H9 (cell line): ENCODE data around the gene CALN1. TPM values are rescaled to one million over a fixed set of nuclear protein-coding genes. Genes with fewer than 3 reads are reported as not detected.

Source experiments
- DNase-seq: peaks from one replicate; pipeline ENCODE4 v3.0.0-alpha.2; 2017
- H2AFZ ChIP-seq: one replicate; pipeline ENCODE4 v1.6.1; 2013; ENCODE audit warnings: mild to moderate bottlenecking, low read length, control low read depth, moderate library complexity
- H2AK5ac ChIP-seq: 2 replicates; pipeline ENCODE4 v1.6.1; 2013; ENCODE audit warnings: low read length, control low read depth, mixed read lengths; ENCODE audit not compliant: insufficient read length
- H2BK120ac ChIP-seq: one replicate; pipeline ENCODE4 v1.6.1; 2013; ENCODE audit warnings: low read depth, mild to moderate bottlenecking, low read length, control low read depth, inconsistent platforms; ENCODE audit not compliant: poor library complexity, severe bottlenecking
- H2BK12ac ChIP-seq: 2 replicates; pipeline ENCODE4 v1.6.1; 2013; ENCODE audit warnings: low read length, control low read depth, mixed read lengths, low read depth; ENCODE audit not compliant: insufficient read length
- H2BK15ac ChIP-seq: 2 replicates; pipeline ENCODE4 v1.6.1; 2013; ENCODE audit warnings: low read depth, low read length, control low read depth
- H2BK20ac ChIP-seq: one replicate; pipeline ENCODE4 v1.6.1; 2013; ENCODE audit warnings: low read depth, mild to moderate bottlenecking, low read length, control low read depth, inconsistent platforms; ENCODE audit not compliant: poor library complexity, severe bottlenecking
- H2BK5ac ChIP-seq: 2 replicates; pipeline ENCODE4 v1.6.1; 2013; ENCODE audit warnings: low read length, control low read depth, mixed read lengths; ENCODE audit not compliant: insufficient read length
- H3K14ac ChIP-seq: 2 replicates; pipeline ENCODE4 v1.6.1; 2013; ENCODE audit warnings: low read length, control low read depth; ENCODE audit not compliant: insufficient read depth
- H3K18ac ChIP-seq: 2 replicates; pipeline ENCODE4 v1.6.1; 2013; ENCODE audit warnings: low read depth, mild to moderate bottlenecking, mixed read lengths, low read length, control low read depth; ENCODE audit not compliant: insufficient read length
- H3K23ac ChIP-seq: 2 replicates; pipeline ENCODE4 v1.6.1; 2013; ENCODE audit warnings: low read length, control low read depth, mixed read lengths, low read depth; ENCODE audit not compliant: insufficient read length
- H3K23me2 ChIP-seq: 2 replicates; pipeline ENCODE4 v1.6.1; 2013; ENCODE audit warnings: low read depth, mild to moderate bottlenecking, mixed read lengths, low read length, control low read depth; ENCODE audit not compliant: insufficient read length, poor library complexity, severe bottlenecking
- H3K27ac ChIP-seq: 2 replicates; pipeline ENCODE4 v1.5.1; 2013; ENCODE audit warnings: low read length, control low read depth, mixed read lengths, low read depth; ENCODE audit not compliant: insufficient read length
- H3K27me3 ChIP-seq: 2 replicates; pipeline ENCODE4 v1.6.1; 2013; ENCODE audit warnings: low read length, control low read depth, inconsistent platforms; ENCODE audit not compliant: insufficient read depth
- H3K4ac ChIP-seq: 2 replicates; pipeline ENCODE4 v1.6.1; 2013; ENCODE audit warnings: low read depth, mild to moderate bottlenecking, control low read depth, inconsistent platforms, low read length, moderate library complexity
- H3K4me1 ChIP-seq: 2 replicates; pipeline ENCODE4 v1.6.1; 2013; ENCODE audit warnings: low read length, control low read depth, inconsistent platforms; ENCODE audit not compliant: insufficient read depth
- H3K4me2 ChIP-seq: 2 replicates; pipeline ENCODE4 v1.6.1; 2013; ENCODE audit warnings: low read length, control low read depth, mixed read lengths; ENCODE audit not compliant: insufficient read length, insufficient read depth
- H3K56ac ChIP-seq: 2 replicates; pipeline ENCODE4 v1.6.1; 2013; ENCODE audit warnings: low read depth, mild to moderate bottlenecking, mixed read lengths, low read length, control low read depth; ENCODE audit not compliant: insufficient read length
- H3K79me1 ChIP-seq: 2 replicates; pipeline ENCODE4 v1.6.1; 2013; ENCODE audit warnings: low read depth, mild to moderate bottlenecking, moderate library complexity, low read length, control low read depth, inconsistent platforms; ENCODE audit not compliant: insufficient read depth, poor library complexity, severe bottlenecking
- H3K79me2 ChIP-seq: 2 replicates; pipeline ENCODE4 v1.6.1; 2013; ENCODE audit warnings: low read length, control low read depth, inconsistent platforms; ENCODE audit not compliant: insufficient read depth
- H3K9ac ChIP-seq: 2 replicates; pipeline ENCODE4 v1.6.1; 2013; ENCODE audit warnings: low read length, control low read depth, mixed read lengths; ENCODE audit not compliant: insufficient read length; ENCODE audit errors: extremely low read depth
- H3K9me3 ChIP-seq: one replicate; pipeline ENCODE4 v1.6.1; 2013; ENCODE audit warnings: low read depth, low read length, inconsistent platforms; ENCODE audit not compliant: control insufficient read depth
- H3T11ph ChIP-seq: one replicate; pipeline ENCODE4 v1.6.1; 2013; ENCODE audit warnings: mild to moderate bottlenecking, low read length, control low read depth, inconsistent platforms
- H4K20me1 ChIP-seq: one replicate; pipeline ENCODE4 v1.6.1; 2013; ENCODE audit not compliant: control insufficient read depth, insufficient read length, insufficient read depth
- H4K5ac ChIP-seq: 2 replicates; pipeline ENCODE4 v1.6.1; 2013; ENCODE audit warnings: low read depth, mild to moderate bottlenecking, mixed read lengths, low read length, control low read depth; ENCODE audit not compliant: insufficient read length
- H4K8ac ChIP-seq: replicated peaks from 2 replicates; pipeline ENCODE4 v1.6.1; 2013; ENCODE audit warnings: low read length, control low read depth, mixed read lengths, low read depth; ENCODE audit not compliant: insufficient read length
- H4K91ac ChIP-seq: 2 replicates; pipeline ENCODE4 v1.6.1; 2013; ENCODE audit warnings: low read depth, mild to moderate bottlenecking, moderate library complexity, mixed read lengths, low read length, control low read depth; ENCODE audit not compliant: insufficient read length
- H3K27ac Mint-ChIP-seq, 3 experiments: 2 replicates in 2 of 3; 3 replicates in 1 of 3; pipeline ENCODE4 v1.8.0; 2020 to 2021; ENCODE audit warnings: mixed read lengths in 3 of 3, mild to moderate bottlenecking in 1 of 3, moderate library complexity in 1 of 3
- H3K27me3 Mint-ChIP-seq: 2 replicates; pipeline ENCODE4 v1.8.0; 2021; ENCODE audit warnings: low read depth, mild to moderate bottlenecking, moderate library complexity, mixed read lengths
- H3K36me3 Mint-ChIP-seq, 3 experiments: 2 replicates in 2 of 3; 3 replicates in 1 of 3; pipeline ENCODE4 v1.8.0; 2020 to 2021; ENCODE audit warnings: low read depth in 3 of 3, mixed read lengths in 3 of 3; ENCODE audit not compliant: insufficient read depth in 1 of 3
- H3K4me1 Mint-ChIP-seq, 2 experiments: 2 replicates each; pipeline ENCODE4 v1.8.0; 2020; ENCODE audit warnings: mixed read lengths in 2 of 2
- H3K4me3 Mint-ChIP-seq, 2 experiments: 2 replicates in 1 of 2; 3 replicates in 1 of 2; pipeline ENCODE4 v1.8.0; 2020 to 2021; ENCODE audit warnings: mild to moderate bottlenecking in 2 of 2, mixed read lengths in 2 of 2, moderate library complexity in 1 of 2
- H3K9me3 Mint-ChIP-seq, 2 experiments: 2 replicates in 1 of 2; 3 replicates in 1 of 2; pipeline ENCODE4 v1.8.0; 2020; ENCODE audit warnings: mild to moderate bottlenecking in 2 of 2, mixed read lengths in 2 of 2, moderate library complexity in 1 of 2
- WGBS: extraction: QIAGEN DNeasy Blood & Tissue Kit; methylation state at CpG from one replicate; pipeline ENCODE4 v1.1.7; 2013; ENCODE audit warnings: missing lambda C conversion rate, low lambda C conversion rate, mixed read lengths; ENCODE audit not compliant: insufficient read length; ENCODE audit errors: extremely low coverage; 5-methylcytosine and 5-hydroxymethylcytosine counted together
- total RNA-seq: library from RNA; stranded (reverse); gene quantifications from 2 replicates; pipeline ENCODE4 v1.2.1, GENCODE V29; 2021
- TF ChIP-seq, protein P1 (sequence below): fragments of 200-600 bp; sonication (generic); conservative IDR thresholded peaks from 3 replicates; pipeline ENCODE4 v1.8.0; 2021; ENCODE audit warnings: antibody characterized with exemption, mild to moderate bottlenecking

CALN1 gene
- total RNA-seq, 1 experiment from 2014 or later = 2.8 TPM

DNA sequence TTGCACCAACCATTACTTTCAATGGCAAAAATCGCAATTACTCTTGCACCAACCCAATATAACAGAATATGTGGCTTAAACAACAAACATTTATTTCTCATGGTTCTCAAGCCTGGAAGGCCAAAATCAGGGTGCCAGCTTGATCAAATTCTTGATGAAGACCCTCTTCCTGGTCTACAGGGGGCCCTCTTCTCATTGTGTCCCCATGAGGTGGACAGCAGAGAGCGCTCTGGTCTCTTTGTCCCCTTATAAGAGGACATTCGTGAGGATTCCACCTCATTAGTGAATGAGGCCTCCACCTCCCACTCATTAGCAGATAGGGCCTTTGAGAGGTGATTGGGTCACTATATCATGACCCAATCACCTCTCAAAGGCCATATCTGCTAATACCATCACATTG lies 120.0 kb downstream of the CALN1 start:
- H3K4me3 Mint-ChIP-seq = no peak overlapping the region
- H2BK12ac ChIP-seq = no peak overlapping the region
- peaks cover 0 to 20% (median 11%) of the 10 kb centered on the region in 3 experiments; a peak in 3 of 7 replicates for H3K36me3 Mint-ChIP-seq
- no peaks in the 10 kb centered on the region for H3K79me2 ChIP-seq
- H3K23ac ChIP-seq = no peak overlapping the region
- peaks cover 3 to 11% of the 10 kb centered on the region in 2 experiments; a peak in 4 of 5 replicates for H3K9me3 Mint-ChIP-seq
- H3K27ac ChIP-seq = no peak overlapping the region
- no peak overlapping the region for H3K4me2 ChIP-seq
- peaks cover 4% of the 10 kb centered on the region in 2 experiments; a peak in 2 of 4 replicates for H3K4me1 Mint-ChIP-seq
- H2BK120ac ChIP-seq = no peak overlapping the region
- no peak for DNase-seq
- no peaks in the 10 kb centered on the region for H3K27me3 Mint-ChIP-seq
- H4K5ac ChIP-seq = no peak overlapping the region
- no peaks in the 10 kb centered on the region for H3K23me2 ChIP-seq
- no peak overlapping the region for H3K27ac Mint-ChIP-seq
- no peak overlapping the region for H2BK15ac ChIP-seq
- no peak overlapping the region for H3T11ph ChIP-seq
- no peak overlapping the region for H3K56ac ChIP-seq
- WGBS = no CpG with 5 or more reads among the region's 3 CpGs
- H4K91ac ChIP-seq = no peak overlapping the region
- no peaks in the 10 kb centered on the region for H3K79me1 ChIP-seq
- no peak overlapping the region for H2AK5ac ChIP-seq
- H2BK5ac ChIP-seq = no peak overlapping the region
- H3K4ac ChIP-seq = no peak overlapping the region
- H2BK20ac ChIP-seq = no peak overlapping the region
- H2AFZ ChIP-seq = no peak overlapping the region
- no peak overlapping the region for H3K9ac ChIP-seq
- H3K4me1 ChIP-seq = no peaks in the 10 kb centered on the region
- H4K20me1 ChIP-seq = no peaks in the 10 kb centered on the region
- H3K9me3 ChIP-seq = no peaks in the 10 kb centered on the region
- no peak overlapping the region for H3K18ac ChIP-seq
- no peaks in the 10 kb centered on the region for H3K27me3 ChIP-seq
- no peak overlapping the region for H4K8ac ChIP-seq
- no peak overlapping the region for H3K14ac ChIP-seq
- TF ChIP-seq, protein P1, sequence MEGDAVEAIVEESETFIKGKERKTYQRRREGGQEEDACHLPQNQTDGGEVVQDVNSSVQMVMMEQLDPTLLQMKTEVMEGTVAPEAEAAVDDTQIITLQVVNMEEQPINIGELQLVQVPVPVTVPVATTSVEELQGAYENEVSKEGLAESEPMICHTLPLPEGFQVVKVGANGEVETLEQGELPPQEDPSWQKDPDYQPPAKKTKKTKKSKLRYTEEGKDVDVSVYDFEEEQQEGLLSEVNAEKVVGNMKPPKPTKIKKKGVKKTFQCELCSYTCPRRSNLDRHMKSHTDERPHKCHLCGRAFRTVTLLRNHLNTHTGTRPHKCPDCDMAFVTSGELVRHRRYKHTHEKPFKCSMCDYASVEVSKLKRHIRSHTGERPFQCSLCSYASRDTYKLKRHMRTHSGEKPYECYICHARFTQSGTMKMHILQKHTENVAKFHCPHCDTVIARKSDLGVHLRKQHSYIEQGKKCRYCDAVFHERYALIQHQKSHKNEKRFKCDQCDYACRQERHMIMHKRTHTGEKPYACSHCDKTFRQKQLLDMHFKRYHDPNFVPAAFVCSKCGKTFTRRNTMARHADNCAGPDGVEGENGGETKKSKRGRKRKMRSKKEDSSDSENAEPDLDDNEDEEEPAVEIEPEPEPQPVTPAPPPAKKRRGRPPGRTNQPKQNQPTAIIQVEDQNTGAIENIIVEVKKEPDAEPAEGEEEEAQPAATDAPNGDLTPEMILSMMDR = peak; percentile 19; the same call in 1 of the 3 replicates
